HG03108 (cell line): ENCODE results near the gene GTF2H2C.
"Not testable (repeated sequence)": the region's sequence is repeated elsewhere in the genome, so short reads cannot be mapped to it uniquely, and the experiment has no call there.

Source experiments
- ATAC-seq: cut with Tn5 transposase; IDR thresholded peaks from one replicate; pipeline ENCODE4 v1.9.1; 2021; ENCODE audit warnings: moderate library complexity; ENCODE audit not compliant: unreplicated experiment

GTF2H2C gene

DNA sequence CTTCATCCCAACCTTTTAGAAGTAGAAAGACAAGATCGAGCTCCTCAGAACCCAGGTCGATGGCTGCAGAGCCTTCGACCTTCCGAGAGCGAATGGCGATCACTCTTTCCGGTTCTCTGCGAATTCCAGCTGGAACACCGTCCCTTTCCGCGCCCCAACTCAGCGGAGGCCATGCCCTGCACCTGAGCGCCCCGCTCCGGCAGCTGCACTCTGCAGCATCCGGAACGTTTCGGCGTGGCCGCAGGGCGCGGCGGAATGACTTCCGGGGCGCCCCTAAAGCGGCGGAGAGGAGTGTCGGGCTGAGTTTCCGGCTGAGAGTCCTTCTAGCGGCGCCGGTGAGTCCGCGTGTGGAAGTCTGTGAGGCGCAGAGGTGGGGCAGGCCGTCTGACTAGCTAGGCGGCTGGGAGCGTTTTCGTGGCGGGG lies at the start of gene GTF2H2C:
GTF2H2C (plus strand) TSS at position 284 of the 423 bp plus-strand sequence. CDS start 4,942 bp downstream, outside the sequence.
- peak; percentile 98 for ATAC-seq

DNA sequence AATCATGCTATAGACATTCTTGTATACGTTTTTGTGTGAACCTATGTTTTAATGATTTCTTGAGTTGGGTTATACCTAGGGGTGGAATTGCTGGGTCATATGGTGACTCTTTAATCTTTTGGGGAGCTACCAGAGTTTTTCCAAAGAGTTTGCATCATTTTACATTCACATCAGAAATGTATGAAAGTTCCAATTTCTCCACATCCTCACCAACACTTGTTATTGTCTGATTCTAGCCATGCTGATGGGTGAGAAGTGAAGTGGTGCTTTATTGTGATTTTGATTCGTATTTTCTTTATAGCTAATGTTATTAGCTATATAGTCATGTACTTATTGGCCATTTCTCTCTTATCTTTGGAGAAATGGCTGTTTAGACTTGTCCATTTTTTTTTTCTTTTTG lies 49.3 kb upstream of the GTF2H2C start:
- no peak for ATAC-seq

DNA sequence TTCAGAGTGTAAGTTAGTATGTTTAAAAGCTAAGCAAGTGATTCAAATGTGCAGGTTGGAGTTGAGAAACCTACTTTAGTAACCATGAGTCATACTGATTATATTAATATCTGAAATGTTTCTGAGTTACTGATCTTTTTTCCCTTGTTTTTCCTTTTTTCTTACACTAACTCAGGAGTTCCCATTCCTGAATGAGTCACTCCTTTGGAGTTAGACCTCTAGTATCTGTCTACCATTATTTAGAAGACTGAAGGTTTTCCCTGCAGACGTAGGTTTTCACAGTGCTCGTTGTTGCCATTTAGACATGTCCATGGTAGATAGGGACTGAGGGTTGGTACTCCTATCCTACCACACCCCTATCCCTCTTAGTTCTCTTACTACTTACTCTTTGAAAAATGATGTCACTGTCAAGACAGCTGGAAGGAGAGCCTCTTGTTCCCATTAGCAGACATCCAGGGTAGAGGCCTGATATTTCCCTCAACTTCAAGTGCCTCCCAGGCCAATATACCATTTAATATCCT lies 47.2 kb upstream of the GTF2H2C start:
- ATAC-seq: no peak

- not testable (repeated sequence) for ATAC-seq
Measured at GRCh38 chr5:69515570-69515969, 44.4 kb upstream of the GTF2H2C start.

DNA sequence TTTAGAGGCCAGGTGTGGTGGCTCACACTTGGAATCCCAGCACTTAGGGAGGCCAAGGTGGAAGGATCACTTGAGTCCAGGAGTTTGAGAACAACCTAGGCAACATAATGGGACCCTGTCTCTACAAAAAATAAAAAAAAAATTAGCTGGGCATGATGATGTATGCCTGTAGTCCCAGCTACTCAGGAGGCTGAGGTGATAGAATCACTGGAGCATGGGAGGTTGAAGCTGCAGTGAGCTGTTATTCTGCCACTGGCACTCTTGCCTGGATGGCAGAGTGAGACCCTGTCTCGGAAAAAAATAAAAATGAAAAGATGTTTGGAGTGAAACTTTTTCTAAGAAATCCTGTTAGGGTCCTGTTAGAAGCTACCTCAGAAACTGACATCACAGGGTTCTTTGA lies 43.2 kb upstream of the GTF2H2C start:
- no peak for ATAC-seq

GRCh38 chr5:69517763-69518212 lies 42.2 kb upstream of the GTF2H2C start:
- ATAC-seq: no peak

DNA sequence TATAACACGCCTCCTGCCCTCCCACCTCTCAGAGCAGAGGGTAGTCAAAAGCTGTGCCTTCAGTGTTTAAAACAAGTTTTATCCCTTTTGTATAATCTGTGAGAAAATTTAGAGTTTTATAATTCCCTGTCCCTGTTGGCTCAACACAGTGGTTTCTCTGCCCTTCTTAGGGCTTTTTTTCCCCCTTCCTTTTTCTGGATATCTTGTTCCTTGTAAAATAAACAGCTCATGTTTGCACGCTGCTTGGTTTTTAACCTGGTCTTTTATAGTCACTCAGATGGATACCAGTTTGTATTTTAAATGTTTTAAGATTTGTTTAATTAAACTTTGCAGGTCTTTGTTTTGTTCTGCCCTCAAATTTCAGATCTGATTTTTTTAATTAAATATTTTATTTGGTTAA lies 40.7 kb upstream of the GTF2H2C start:
- no peak for ATAC-seq

- no peak for ATAC-seq
Measured at GRCh38 chr5:69522035-69522434, 38.0 kb upstream of the GTF2H2C start.

GRCh38 chr5:69525490-69525889 lies 34.5 kb upstream of the GTF2H2C start:
- ATAC-seq: no peak

DNA sequence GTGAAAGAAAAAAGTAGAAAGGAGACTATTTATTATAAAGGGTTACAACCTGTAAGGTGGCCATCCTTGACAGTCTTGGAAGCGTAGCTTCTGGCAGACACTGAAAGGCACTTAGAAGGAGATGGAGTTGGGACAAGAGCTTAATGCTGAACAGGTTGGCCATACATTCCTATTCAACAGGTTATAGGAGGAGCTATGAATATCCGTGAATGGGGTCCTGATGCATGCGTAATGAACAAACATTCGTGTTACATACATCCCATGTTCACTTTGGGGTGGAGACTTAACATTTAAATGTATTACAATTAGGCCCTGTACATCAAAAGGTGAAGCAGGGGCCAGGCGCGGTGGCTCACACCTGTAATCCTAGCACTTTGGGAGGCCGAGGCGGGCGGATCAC lies 33.3 kb upstream of the GTF2H2C start:
- ATAC-seq: no peak

DNA sequence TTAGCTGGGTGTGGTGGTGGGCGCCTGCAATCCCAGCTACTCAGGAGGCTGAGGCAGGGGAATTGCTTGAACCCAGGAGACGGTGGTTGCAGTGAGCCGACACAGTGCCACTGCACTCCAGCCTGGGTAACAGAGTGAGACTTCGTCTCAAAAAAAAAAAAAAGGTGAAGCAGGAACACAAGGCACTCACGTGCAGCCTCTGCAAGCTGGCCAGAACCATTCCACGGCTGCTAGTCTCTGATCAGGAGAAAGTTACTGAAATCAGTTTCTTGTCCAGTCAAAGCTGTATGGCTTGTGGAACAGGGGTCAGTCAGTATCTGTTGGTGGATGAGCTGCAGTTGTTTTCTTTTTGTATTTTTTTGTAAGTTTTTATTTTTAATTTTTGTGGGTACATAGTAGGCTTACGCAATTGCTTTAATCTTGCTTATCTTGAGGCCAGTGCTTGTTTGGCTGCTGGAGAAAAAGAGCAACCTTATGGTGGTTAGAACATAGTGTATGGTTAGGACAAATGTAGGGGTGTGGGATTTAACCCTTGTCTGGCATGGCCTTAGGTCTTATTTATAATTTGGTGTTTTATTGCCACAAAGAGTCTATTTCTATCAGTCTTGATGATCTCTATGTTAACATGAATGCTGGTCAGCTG lies 32.7 kb upstream of the GTF2H2C start:
- ATAC-seq: no peak

DNA sequence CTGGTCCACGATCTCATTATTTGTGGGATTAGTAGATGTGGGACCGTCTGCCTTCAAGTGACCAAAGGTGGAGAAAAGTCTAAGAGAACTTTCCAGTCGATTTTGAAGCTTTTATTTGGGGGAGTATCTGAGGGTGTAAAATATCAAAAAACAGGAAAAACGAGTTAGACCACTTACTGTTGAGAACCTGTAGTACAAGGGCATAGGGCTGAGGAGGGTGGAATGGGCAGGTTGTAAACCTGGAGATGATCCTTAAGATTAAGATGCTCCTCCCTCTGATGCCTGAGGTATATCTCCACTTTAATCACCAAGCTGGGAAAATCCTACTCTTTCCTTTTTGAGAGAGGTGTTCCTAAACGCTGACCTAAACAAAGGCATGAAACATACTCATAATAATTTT lies 32.0 kb upstream of the GTF2H2C start:
- no peak for ATAC-seq

GRCh38 chr5:69528609-69529008 lies 31.4 kb upstream of the GTF2H2C start:
- ATAC-seq: no peak

DNA sequence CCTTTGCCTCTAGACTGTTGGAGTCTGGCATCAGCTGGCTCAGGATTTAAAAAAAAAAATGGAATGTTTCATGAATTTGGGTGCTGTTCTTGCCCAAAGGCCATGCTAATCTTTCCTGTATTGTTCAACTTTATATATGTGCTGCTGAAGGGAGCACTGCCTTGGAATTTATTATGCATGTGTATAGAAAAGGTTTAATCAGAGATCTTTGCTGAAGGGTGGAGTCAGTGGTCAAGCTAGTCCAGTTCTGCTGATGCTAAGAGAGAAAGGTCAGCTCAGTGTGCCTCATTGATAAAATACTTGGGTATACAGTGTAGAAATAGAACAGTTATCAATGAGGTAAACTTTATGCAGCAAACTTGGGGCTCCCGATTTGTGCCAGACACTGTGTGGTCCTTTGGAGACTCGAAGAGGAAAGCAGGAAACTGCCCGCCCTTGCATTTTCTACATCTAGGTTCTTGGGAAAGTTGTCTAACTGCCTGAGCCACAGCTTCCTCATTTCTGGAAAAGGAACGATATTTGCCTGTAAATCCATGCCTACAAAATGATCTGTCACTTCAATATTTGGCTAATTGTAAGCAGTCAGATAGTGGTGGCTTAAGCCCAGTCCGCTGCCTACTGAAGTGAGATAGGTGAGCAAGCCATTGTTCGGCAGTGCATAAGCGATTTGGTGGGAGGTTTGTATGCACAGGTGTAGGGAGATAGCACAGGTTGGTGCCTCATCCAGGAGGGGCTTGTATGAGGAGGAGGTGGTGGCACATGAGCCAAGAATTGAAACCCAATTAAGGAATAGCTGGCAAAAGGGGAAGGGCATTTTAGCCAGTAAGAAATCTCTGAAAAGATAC lies 29.2 kb upstream of the GTF2H2C start:
- no peak for ATAC-seq

- ATAC-seq: no peak
Measured at GRCh38 chr5:69531406-69531801, 28.6 kb upstream of the GTF2H2C start.

GRCh38 chr5:69537911-69538310 lies 22.1 kb upstream of the GTF2H2C start:
- not testable (repeated sequence) for ATAC-seq

- not testable (repeated sequence) for ATAC-seq
Measured at GRCh38 chr5:69538735-69539134, 21.3 kb upstream of the GTF2H2C start.

GRCh38 chr5:69541347-69541746 lies 18.6 kb upstream of the GTF2H2C start:
- ATAC-seq: not testable (repeated sequence)

GRCh38 chr5:69542838-69543618 lies 17.0 kb upstream of the GTF2H2C start:
- not testable (repeated sequence) for ATAC-seq

- not testable (repeated sequence) for ATAC-seq
Measured at GRCh38 chr5:69544602-69545001, 15.4 kb upstream of the GTF2H2C start.
